Right ventricle myocardium superior (tissue), 1 donor: ENCODE measurements around the gene DPH1. TPM values are rescaled to one million over a fixed set of nuclear protein-coding genes. Genes with fewer than 3 reads are reported as not detected.
"Not testable (repeated sequence)": the region's sequence is repeated elsewhere in the genome, so short reads cannot be mapped to it uniquely, and the experiment has no call there.

Experiments used
- ATAC-seq: fragments of 200-7000 bp; cut with Tn5 transposase; one replicate; pipeline ENCODE4 v1.9.1; 2020; ENCODE audit warnings: mild to moderate bottlenecking; ENCODE audit not compliant: poor library complexity
- DNase-seq: peaks from one replicate; pipeline ENCODE4 v3.0.0-alpha.2; 2020
- intact Hi-C: fragments of 100-400 bp; cut with DNase I; formaldehyde crosslinking; loops from one replicate; pipeline ENCODE4 v1.11.2; 2022
- long read RNA-seq: library from polyadenylated mRNA; unstranded; transcript quantifications from one replicate; pipeline ENCODE4 v2.0.0, GENCODE V29; 2021
- total RNA-seq: library from RNA; stranded (reverse); fragmentation: NEBNext Ultra II Directional; extraction: Animal tissue kit (Norgen Biotek cat#: 25700); gene quantifications from one replicate; pipeline ENCODE4 v1.2.1, GENCODE V29; 2021
- donor health status: DM: no; HTN: yes; CAD: no; lungs with severe emphysema.

Gene DPH1
- 26.8 TPM for total RNA-seq
- long read RNA-seq, transcript DPH1-205 (7 exons, 2,265 nt) = minor isoform, 5 of 39 reads
- long read RNA-seq, transcript DPH1-201 (13 exons, 2,221 nt) = major isoform, 18 of 39 reads
- long read RNA-seq, partial matches to known transcripts = 9 of 39 reads
- long read RNA-seq, other reads (novel, unspliced or antisense) = 4 of 39 reads

DNA sequence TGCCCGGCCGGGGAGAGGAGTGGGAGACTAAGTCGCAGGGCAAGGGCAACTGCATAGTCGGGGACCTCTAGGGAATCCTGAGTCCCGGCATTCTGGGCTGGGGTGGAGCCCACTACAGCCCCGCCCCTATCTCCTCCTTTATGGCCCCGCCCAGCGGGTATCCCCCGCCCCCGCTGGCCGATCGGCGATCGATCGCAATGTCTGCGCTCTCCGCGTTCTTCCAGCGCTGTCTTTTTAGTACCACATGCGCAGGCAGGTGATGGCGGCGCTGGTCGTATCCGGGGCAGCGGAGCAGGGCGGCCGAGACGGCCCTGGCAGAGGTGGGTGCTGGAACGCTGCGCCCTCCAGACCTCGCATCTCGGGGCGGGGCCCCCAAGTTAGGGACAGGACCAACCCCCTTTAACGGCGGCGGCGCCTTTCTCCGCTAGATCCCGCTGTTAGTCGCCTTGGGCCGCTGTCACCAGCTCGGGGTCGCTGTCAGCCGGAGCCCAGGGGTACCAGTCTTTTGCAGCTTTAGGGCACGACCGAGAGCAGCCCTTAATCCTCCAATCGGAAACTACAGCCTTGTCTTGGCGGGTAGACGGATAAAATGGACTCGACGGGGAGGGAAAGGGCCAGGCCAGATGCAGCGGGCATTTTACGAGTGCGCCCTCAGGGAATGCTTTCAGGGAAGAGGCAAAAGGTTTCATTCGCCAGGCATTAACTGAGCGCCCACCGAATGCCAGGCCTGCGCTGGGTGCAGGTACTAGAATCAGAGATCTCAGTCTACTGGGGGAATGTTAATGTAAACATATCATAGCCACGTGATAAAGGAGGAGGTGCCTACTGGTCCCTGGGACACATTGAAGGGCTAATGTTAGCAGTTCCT lies at the start of gene DPH1:
TSS of gene DPH1 (plus strand) at position 243 of the 868 bp plus-strand sequence. CDS start at position 260, 17 bp downstream.
- intact Hi-C loops = no loop called here
- peak; percentile 93 for DNase-seq
- ATAC-seq = peak; percentile 89

DNA sequence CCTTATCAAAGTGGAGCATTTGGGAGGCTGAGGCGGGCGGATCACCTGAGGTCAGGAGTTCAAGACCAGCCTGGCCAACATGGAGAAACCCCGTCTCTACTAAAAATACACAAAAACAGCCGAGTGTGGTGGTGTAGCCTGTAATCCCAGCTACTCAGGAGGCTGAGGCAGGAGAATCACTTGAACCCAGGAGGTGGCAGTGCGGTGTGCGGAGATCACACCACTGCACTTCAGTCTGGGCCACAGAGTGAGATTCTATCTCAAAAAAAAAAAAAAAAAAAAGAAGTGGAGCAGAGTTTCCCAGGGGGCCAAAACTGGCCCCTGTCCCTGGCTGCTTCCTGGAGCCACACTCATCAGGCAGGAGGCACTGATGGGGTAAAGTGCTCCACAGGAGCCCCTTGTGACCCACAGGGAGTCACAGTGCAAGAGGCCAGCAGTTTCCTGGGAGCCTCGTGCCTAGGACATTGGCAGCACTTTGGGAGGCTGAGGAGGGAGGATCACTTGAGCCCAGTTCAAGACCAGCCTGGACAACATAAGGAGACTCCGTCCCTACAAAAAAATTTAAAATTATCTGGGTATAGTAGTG lies 49.2 kb upstream of the DPH1 start:
- intact Hi-C loops = no loop called here
- DNase-seq (no peak), ATAC-seq (no peak)

DNA sequence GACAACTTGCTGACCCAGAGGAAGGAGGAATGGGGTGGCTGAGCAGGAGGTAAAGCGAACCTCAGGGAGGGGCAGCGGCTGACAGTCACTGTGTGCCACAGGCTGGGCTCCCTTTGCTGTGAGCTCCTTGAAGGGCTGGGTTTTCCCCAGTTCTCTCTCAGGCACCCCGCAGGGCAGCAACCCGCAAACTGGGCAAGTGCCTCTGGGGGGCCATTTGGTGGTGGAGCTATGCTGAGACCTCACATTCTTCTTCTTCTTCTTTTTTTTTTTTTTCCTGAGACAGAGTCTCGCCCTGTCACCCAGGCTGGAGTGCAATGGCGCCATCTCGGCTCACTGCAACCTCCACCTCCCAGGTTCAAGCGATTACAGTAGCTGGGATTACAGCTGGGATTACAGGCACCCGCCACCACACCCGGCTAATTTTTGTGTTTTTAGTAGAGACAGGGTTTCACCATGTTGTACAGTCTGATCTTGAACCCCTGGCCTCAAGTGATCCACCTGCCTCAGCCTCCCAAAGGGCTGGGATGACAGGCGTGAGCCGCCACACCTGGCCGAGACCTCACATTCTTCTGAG lies 47.1 kb upstream of the DPH1 start:
- ATAC-seq, intact Hi-C loops, DNase-seq: not testable (repeated sequence)

DNA sequence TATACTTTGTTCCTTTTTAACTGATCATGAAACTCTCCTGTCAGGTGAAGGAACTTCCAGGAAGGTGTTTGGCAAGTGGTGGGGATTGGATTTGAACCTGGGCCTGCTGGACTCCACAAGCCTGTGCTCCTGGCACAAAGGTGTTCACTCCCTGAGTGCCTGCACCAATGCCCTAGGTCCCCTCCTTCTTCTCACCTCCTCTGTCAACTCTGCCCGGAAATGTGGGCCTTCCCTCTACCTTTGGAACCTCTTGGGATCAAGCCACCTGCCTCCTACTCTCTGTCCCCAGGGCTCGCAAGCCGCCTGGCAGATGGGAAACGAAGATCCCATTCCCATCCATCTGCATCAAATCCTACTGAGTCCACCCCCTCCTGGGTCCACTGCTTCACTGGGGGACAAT lies 44.9 kb upstream of the DPH1 start:
- ATAC-seq (no peak), DNase-seq (no peak)
- intact Hi-C loops = no loop called here

DNA sequence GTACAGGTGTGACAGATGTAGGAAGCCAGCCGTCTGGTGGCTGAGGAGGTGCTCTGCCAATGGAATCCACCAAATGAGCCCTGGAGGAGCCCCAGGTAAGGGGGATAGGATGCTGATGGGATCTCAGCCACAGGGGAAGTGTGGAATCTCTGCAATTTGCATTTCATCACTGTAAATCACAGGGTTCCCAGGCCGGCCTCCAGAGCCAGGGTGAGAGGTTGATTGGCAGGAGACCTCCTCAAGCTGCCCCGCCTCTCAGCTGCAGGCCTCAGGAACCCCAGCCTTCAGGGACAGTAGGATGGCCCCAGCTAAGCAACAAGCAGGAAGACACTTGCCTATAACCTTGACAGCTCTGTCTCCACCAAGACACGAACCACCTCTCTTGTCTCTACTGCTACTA lies 44.3 kb upstream of the DPH1 start:
- no peak for ATAC-seq
- intact Hi-C loops = no loop called here
- DNase-seq = no peak

DNA sequence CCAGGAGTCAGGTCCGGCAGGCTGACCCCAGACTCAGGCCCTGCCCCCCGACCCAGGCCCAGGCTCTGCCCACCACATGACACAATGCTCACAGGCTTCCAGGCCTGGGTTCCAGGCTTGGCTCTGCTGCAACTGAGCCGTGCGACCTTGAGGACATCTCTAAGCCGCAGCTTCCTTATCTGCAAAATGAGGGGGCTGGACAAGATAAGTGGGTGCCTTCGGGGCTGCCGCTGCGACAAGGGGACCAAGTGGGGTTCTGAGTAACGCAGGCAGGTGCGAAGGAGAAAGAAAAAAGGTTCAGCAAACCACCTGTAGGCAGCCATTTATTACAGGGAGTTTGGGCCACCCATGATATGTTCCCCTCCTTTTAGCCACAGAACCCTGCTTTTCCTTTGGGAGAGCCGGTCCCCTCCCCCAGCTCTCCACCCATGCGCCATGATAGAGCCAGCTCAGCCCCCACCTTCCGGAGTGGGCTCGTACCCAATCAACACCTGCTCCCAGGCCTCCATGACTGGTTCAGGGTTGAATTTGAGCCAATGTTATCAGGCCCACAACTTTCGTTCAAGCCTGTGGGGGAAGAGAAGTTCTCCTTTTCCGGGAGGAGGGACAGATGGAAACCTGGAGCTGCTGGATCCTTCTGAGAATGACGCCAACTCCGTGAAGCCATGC lies 43.0 kb upstream of the DPH1 start:
- ATAC-seq = no peak
- intact Hi-C loops = no loop called here
- no peak for DNase-seq

DNA sequence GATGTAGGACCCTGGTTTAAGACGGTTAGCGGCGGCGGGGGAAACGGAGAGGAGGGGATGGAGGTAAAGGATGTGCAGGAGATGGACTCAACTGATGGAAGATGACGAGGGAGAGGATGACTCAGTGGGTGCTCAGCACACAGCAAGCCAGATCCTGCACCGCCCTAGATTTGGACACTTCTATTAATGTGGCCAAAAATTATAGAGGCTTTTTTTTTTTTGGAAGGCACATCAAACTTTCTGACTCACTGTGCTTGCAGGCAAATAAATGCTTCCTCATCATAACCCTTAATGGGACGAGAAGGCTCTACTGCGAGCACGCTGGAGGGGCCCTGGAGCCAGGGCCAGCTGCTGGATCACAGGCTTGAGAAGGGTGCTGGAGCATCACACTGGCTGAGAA lies 40.8 kb upstream of the DPH1 start:
- DNase-seq (no peak), ATAC-seq (peak; percentile 33)
- intact Hi-C loops = no loop called here

DNA sequence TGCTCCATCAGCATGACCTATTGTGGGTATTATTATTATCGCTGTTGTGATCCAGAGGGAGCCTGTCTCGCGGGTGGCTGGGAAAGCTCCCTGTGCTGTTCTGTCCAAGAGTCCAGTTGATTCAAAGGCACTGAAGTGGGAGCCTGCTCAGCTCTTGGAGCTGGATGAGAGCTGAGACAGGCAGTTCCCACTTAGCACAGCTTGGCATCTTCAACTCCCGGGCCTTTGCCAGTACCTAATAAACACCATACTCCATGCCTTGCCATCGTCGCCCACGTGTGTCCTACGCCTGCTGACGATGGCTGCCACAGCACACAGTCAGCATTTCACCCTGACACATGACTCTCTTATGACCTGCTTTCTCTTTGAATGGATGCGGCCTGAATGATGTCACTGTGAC lies 37.4 kb upstream of the DPH1 start:
- DNase-seq = no peak
- intact Hi-C loops = no loop called here
- ATAC-seq = peak; percentile 86

DNA sequence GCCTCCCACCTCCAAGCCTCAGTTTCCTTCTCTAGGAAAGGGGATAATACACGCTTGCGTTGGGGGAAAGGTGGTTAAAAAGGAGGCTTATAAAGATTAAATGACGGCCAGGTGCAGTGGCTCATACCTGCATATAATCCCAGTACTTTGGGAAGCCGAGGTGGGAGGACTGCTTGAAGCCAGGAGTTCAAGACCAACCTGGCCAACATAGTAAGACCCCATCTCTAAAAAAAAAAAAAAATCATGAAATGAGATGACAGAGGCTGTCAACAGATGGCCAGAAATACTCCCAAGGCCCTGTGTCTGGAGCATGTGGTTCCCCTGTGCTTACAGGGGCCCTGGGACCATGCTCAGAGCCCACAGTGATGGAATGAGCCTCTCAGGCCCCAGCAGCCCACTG lies 35.2 kb upstream of the DPH1 start:
- intact Hi-C loops = no loop called here

DNA sequence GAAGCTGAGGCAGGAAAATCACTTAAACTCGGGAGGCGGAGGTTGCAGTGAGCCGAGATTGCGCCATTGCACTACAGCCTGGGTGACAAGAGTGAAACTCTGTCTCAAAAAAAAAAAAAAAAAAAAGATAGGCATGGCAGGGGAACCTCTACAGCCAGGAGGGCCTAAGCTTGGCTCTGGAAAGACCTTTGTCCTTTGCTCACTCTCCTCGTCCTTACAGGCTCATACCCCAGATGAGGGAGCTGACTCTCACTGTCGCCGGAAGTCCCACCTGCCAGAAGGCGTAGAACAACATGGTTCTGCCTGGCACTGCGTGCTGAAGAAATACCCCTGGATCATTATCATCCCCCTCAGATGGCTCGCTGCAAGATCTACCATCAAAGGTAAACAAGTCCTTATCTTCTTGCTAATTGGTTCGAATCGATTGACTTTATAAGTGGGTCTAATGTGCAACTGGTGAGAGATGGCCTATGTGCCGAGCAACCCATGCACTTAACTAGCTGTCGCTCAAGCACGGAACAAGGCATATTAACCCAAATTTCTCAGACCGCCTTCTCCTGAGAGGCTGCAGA lies 34.5 kb upstream of the DPH1 start:
- no peak for ATAC-seq
- intact Hi-C loops = no loop called here
- no peak for DNase-seq

More for the DNA sequence above, 35.2 kb upstream of the DPH1 start:
- DNase-seq (no peak), ATAC-seq (no peak)

DNA sequence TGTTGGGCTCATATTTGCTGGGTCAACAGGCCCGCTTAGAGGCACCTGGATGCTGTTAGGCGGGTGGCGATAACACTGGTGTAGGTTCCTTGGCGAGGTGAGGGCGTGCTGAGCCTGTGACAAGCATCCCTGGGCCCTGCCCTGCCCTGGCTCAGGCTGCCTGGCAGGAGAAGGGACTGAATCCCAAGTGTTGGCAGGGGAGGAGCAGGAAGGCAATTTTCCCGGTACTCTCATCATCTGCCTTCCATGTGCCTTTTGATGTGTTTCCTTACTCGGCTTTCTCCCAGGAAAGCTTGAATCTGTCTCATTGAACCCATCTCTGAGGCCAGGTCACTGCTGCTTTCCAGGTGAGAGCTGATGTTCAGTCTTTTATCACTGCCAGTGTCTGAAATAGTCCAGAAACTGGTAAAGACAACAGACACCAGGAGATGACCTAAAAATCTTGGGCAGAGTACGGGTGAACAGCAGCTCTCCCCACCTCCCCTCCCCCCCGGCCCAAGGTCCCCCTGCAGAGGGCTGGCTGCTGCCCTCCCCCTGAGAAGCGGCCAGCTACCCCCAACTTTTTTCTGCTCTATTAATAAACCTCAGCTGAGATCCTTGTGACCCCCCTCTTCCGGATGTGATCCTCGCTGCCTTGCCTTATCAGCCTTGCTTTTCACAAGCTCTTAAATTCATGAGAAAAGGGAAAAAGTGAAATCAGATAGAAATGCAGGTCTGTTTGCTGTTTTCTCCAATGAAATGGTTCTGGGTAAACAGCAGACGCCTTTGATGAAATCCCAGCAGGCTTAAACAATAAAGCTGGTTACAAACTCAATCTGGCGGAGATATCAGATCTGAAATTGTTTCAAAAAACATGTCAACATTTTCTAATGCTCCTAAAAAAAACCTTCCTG lies 33.8 kb upstream of the DPH1 start:
- DNase-seq = no peak

DNA sequence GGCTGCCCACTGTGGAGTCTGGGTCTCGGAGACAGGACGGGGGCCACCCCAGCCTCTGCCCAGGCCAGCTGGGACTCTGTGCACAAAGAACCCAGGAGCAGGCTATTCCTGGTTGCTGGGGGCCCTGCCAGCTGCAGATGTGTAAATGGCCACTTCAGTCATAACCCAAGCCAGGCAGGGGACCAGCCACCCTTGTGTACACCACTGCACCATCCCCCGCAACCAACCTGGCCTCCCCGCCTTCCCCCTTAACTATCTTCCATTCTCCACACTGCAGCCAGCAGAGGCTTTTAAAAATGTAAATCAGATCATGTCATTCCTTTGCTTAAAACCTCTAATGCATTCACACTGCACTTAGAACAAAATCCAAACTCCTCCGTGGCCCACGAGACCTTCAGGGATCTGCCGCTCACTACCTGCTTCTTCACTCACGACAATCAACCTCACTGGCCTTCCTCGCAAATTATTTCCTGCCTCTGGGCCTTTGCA lies 33.1 kb upstream of the DPH1 start:
- no peak for ATAC-seq
- DNase-seq = no peak
- intact Hi-C loops = no loop called here

More for the DNA sequence above, 33.8 kb upstream of the DPH1 start:
- intact Hi-C loops = no loop called here
- ATAC-seq = no peak

DNA sequence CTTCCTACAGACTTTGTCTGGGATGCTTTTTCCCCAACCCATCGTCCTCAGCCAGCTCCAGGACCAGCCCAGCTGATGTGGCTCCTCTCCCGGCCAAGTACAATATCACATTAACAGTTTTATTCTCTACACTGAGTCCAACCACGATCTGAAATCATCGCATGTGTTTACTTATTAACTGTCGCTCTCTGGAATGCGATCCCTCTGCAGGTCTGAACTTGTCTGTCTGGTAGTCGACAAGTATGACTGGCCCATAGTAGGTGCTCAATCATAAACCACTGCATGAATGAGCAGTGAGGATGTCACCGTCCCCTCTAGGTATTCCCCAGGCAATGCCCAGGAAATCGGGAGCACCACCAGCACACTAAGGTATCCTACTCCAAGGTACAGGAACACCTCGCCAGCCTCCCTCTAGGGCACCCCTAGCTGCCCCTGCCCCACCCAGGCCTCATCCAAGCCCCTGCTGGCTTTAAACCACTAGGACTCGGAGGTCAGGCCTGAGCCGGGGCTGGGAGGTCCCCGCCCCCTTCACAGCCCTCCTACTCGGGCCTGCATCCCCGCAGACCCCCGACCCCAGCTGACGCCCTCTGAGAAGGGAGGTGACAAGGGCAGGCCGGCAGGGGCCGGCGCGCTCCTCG lies 32.5 kb upstream of the DPH1 start:
- no peak for DNase-seq
- intact Hi-C loops = no loop called here
- no peak for ATAC-seq

DNA sequence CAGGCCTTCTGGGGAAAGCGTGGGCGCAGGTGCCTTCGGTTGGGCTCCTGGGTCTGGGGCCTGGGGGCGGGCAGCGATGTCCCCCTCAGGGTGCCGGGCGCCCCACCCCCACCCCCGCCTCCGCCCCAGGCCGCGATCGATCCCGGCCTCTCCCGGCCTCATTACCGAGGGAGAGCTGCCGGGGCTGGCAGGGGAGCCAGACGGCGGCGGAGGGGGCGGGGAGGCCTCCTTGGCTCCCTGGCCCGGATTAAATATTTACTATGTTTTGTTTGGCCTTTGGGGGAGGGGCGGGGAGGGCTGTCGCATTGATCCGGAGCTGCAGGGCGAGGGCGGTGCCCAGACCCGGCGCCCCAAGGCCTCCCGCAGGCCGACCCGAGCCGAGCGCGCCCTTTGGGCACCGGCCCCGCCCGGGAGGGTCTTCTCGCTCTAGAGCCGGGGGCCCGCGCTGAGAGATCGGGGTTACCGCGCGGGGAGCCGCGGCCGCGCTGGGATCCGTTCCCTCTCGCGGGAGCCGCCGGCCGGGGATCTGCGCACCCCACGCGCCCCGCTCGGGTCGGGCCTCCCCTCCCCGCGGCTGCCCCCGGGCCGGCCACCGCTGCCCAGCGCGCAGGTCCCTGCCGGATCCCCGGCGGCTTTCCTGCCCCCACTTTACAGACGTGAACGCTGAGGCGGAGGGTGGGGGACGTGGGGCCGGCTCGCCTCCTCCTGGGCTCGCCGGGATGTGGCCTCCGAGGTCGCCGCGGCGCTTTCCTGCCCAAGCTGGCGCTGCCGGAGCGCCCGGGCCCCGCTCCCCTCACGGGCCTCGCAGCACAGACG lies 31.8 kb upstream of the DPH1 start:
- ATAC-seq (no peak), DNase-seq (no peak)
- intact Hi-C loops = no loop called here

DNA sequence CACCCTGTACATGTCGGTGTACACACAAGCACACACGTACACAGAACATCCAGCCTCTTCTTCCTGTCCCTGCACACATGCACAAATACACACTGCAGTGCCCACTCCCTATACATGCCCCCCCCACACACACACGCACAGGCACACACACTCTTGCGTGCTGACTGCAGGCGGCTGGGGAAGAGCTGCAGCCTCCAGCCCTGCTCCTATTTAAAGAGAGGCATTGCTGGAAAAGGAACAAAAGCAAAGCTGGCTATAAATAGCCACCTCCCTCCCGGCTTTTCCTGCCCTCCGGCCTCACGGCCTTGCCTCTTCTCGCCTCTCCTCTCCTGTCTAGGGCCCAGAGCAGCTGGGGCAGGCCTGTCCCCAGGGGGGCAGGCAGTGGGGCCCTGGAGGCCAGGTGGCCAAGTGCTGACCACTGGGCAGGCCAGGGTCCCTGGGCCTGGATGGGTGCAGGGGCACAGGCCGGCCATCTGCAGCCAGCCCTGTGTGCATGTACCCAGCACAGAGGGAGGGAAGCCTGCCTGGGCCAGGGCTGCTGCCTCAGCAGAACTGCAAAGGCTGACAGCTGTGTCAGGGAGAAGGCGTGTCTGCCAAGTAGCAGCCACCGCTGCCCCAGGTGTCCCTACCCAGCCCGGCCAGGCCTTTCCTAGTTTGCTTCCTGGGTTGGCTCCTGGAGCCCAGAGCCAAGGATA lies 30.2 kb upstream of the DPH1 start:
- peak; percentile 78 for DNase-seq
- peak; percentile 89 for ATAC-seq
- intact Hi-C loops = no loop called here

DNA sequence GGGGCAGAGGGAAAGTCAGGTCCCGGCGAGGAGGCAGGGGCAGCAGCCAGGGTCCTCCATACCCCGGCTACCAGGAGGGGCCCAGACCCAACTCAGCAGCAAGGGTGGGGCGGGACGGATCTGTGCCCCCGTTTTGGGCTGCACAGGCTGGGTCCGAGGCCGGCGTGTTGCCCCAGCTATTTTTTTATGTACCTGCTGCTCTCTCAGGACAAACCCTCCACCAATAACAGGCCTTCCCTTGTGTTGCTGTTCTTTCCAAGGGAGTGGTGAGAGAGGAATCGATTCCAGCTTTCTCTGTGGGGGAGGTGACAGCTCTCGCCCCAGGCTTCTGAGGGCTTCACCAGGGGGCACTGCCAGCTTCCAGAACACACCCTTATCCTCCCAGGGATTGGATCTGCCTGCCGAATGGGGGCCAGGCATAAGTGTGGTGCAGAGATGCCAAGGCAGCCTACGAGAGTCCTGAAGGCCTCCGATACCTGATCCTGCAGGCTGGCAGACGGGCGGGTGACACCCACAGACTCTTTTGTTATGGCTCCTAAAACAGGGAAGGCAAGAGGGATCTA lies 27.1 kb upstream of the DPH1 start:
- ATAC-seq (no peak), DNase-seq (no peak)
- intact Hi-C loops = no loop called here
